HFF-Myc (cell line): ENCODE measurements around the gene PARD3.

Source experiments
- DNase-seq: peaks from one replicate; pipeline ENCODE4 v3.0.0-alpha.2; 2011; ENCODE audit warnings: low read depth; ENCODE audit errors: extremely low read depth
- H3K4me3 ChIP-seq: replicated peaks from 2 replicates; pipeline ENCODE4 v1.5.1; 2011; ENCODE audit warnings: low read depth, mild to moderate bottlenecking, control low read depth, low read length
- CTCF ChIP-seq: IDR thresholded peaks from 2 replicates; pipeline ENCODE4 v1.5.1; 2012; ENCODE audit warnings: mild to moderate bottlenecking, low read depth, low read length, control low read depth; ENCODE audit errors: missing control alignments

The PARD3 gene

GRCh38 chr10:34370126-34370525 lies 445.0 kb downstream of the PARD3 start:
- no peak for DNase-seq
- TF ChIP-seq CTCF = no peak
- H3K4me3 ChIP-seq = no peak overlapping the region

GRCh38 chr10:34369120-34369519 lies 446.0 kb downstream of the PARD3 start:
- no peak for TF ChIP-seq CTCF
- no peak overlapping the region for H3K4me3 ChIP-seq
- no peak for DNase-seq

- H3K4me3 ChIP-seq = no peak overlapping the region
- no peak for TF ChIP-seq CTCF
- no peak for DNase-seq
Observed at GRCh38 chr10:34364253-34365037, 450.7 kb downstream of the PARD3 start.

- TF ChIP-seq CTCF = no peak
- H3K4me3 ChIP-seq = no peak overlapping the region
- DNase-seq = no peak
Observed at GRCh38 chr10:34360984-34361383, 454.1 kb downstream of the PARD3 start.

- H3K4me3 ChIP-seq = no peak overlapping the region
- no peak for DNase-seq
- TF ChIP-seq CTCF = no peak
Observed at GRCh38 chr10:34359435-34359813, 455.7 kb downstream of the PARD3 start.

- no peak for TF ChIP-seq CTCF
- H3K4me3 ChIP-seq = no peak overlapping the region
- no peak for DNase-seq
Observed at GRCh38 chr10:34358729-34359434, 456.2 kb downstream of the PARD3 start.
